Fibroblast of mammary gland (primary cell): ENCODE measurements around the gene MEF2C.
A peak's percentile ranks its signal among the peaks of the same experiment; 100 is the strongest.

Source experiments
- DNase-seq: peaks from one replicate; pipeline ENCODE4 v3.0.0-alpha.2; 2010; ENCODE audit warnings: low read depth
- H3K4me3 ChIP-seq: 2 replicates; pipeline ENCODE4 v1.5.1; 2011; ENCODE audit warnings: low read depth, mild to moderate bottlenecking, low read length, moderate library complexity; ENCODE audit not compliant: control insufficient read depth
- CTCF ChIP-seq: conservative IDR thresholded peaks from 2 replicates; pipeline ENCODE4 v1.5.1; 2011; ENCODE audit warnings: low read depth, low read length, inconsistent platforms; ENCODE audit not compliant: control insufficient read depth, insufficient read depth

MEF2C gene

GRCh38 chr5:88875341-88876234 lies 7.4 kb downstream of the MEF2C start:
- no peak overlapping the region for H3K4me3 ChIP-seq
- DNase-seq = no peak
- no peak for TF ChIP-seq CTCF

GRCh38 chr5:88873447-88873846 lies 9.5 kb downstream of the MEF2C start:
- peak; percentile 10 for DNase-seq
- TF ChIP-seq CTCF = no peak
- H3K4me3 ChIP-seq = no peak overlapping the region

- DNase-seq = no peak
- TF ChIP-seq CTCF = no peak
- H3K4me3 ChIP-seq = no peak overlapping the region
Observed at GRCh38 chr5:88872971-88873370, 10.0 kb downstream of the MEF2C start.

GRCh38 chr5:88870285-88870684 lies 12.7 kb downstream of the MEF2C start:
- H3K4me3 ChIP-seq = no peak overlapping the region
- DNase-seq = no peak
- no peak for TF ChIP-seq CTCF

GRCh38 chr5:88868468-88869068 lies 14.4 kb downstream of the MEF2C start:
- no peak overlapping the region for H3K4me3 ChIP-seq
- no peak for TF ChIP-seq CTCF
- DNase-seq = no peak

GRCh38 chr5:88867638-88868037 lies 15.3 kb downstream of the MEF2C start:
- TF ChIP-seq CTCF = no peak
- DNase-seq = no peak
- H3K4me3 ChIP-seq = no peak overlapping the region
